Amniotic stem cell (primary cell): Measurements from ENCODE around the gene SPINT3.
"Not testable (repeated sequence)": the region's sequence is repeated elsewhere in the genome, so short reads cannot be mapped to it uniquely, and the experiment has no call there.

Source experiments
- DNase-seq: peaks from one replicate; lab custom pipeline; 2025; lab: John Stamatoyannopoulos, UW

The SPINT3 gene

GRCh38 chr20:45502561-45502960 lies 12.9 kb downstream of the SPINT3 start:
- no peak for DNase-seq

GRCh38 chr20:45501600-45501999 lies 13.8 kb downstream of the SPINT3 start:
- no peak for DNase-seq

- DNase-seq: no peak
These were observed 15.4 kb downstream of the SPINT3 start for GRCh38 chr20:45500022-45500421.

GRCh38 chr20:45497971-45498494 lies 17.4 kb downstream of the SPINT3 start:
- DNase-seq: no peak

DNA sequence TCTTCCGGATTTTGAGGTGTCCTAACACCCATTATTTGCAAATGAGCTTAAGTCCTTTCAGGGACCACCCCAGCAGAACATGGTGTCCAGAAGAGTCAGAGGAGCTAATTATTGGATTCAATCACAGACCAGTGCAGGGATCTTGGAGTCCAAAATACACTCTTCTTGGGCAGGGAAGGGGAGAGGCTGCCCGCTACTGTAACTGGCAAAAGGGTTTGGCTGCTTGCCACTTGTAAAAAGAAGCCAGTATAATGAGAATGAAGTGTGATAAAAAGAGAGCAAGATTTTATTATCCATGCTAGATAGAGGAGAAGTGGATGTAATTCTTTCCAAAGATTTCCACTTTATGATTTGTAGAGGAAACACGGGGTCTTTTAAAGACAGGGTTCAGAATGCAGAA lies 19.3 kb downstream of the SPINT3 start:
- no peak for DNase-seq

DNA sequence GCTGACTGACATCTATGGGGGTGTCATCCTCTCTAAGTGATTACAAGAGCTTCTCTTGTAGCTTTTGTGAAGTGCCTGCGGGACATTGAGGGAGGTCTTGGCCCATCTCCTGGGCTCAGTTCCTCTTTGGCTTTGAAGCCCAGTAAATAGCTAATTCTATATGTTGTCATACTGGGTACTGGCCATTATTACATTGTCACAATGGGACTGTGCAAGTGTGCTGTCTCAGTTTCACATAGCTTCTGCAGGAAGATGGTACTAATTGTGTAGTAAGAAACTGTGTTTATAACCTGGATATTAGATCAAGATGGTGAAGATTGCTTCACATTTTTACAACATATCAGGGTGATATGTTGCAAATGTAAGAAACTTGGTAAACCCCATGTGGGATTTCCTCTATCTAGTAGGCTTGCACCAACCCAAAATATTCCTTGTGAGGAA lies 19.9 kb downstream of the SPINT3 start:
- no peak for DNase-seq

DNA sequence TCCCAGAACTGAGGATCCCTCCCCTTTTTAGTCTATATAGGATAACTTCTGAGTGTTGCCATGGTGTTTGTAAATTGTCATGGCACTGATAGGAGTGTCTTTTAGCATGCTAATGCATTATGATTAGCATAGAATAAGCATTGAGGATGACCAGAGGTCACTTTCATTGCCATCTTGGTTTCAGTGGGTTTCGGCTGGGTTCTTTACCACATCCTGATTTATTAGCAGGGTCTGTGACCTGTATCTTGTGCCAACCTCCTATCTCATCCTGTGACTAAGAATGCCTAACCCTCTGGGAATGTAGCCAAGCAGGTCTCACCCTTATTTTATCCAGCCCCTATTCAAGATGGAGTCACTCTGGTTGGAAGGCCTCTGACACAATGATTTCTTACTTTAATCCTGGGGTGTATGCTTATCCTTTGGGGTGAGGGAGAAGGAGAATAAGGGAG lies 26.3 kb downstream of the SPINT3 start:
- no peak for DNase-seq

DNA sequence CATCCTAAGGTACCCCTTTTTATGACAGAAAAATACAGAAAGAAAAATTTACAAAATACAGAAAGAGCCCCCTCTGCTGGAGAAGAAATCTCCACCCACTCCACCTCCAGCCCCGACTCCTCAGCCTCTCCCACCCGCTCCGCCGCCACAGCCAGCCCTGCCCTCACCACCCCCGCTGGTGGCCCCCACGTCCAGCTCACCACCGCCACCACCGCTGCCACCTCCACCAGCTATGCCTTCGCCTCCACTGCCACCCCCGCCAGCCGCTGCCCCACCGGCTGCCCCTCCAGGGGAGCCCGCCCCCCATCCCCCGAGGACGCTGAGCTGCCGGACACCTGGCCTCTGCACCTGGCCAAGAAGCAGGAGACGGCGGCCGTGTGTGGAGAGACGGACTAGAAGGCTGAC lies 28.2 kb downstream of the SPINT3 start:
- DNase-seq: no peak

- DNase-seq: no peak
These were observed 30.0 kb downstream of the SPINT3 start for GRCh38 chr20:45485388-45485787.

GRCh38 chr20:45484676-45485075 lies 30.7 kb downstream of the SPINT3 start:
- DNase-seq: no peak

DNA sequence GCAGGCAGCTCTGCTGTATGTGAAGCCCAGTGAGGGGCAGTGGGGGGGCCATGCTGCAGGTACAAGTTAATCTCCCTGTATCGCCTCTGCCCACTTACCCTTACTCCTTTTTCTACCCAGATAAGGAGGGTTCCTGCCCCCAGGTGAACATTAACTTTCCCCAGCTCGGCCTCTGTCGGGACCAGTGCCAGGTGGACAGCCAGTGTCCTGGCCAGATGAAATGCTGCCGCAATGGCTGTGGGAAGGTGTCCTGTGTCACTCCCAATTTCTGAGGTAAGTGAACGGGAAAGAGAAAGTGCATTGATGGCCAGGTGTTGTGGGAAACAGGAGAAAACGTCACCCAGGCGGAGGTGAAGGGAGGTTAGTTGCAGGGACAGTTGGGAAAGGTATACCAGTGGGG lies 35.6 kb downstream of the SPINT3 start:
- DNase-seq: no peak

GRCh38 chr20:45477530-45478148 lies 37.8 kb downstream of the SPINT3 start:
- not testable (repeated sequence) for DNase-seq

GRCh38 chr20:45472286-45472685 lies 43.1 kb downstream of the SPINT3 start:
- not testable (repeated sequence) for DNase-seq

DNA sequence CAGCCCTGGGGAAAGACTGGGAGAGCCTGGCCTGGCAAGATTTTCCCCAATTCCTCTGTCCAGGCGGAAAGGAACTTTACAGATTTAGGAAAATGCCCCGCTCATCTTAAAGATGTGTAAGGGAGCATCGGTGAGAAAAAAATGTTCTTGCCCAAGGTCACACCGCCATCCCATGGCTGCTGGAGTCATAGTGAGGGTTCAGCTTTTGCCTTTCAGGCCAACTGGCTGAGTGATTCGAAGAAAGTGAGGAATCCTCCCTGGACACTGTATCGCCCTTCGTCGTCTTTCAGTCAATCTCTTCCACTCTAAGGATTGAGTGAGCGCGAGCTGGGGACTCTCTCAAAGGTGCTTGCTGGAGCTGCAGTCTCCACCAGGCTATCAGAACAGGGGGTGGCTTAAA lies 44.5 kb downstream of the SPINT3 start:
- DNase-seq: no peak

DNA sequence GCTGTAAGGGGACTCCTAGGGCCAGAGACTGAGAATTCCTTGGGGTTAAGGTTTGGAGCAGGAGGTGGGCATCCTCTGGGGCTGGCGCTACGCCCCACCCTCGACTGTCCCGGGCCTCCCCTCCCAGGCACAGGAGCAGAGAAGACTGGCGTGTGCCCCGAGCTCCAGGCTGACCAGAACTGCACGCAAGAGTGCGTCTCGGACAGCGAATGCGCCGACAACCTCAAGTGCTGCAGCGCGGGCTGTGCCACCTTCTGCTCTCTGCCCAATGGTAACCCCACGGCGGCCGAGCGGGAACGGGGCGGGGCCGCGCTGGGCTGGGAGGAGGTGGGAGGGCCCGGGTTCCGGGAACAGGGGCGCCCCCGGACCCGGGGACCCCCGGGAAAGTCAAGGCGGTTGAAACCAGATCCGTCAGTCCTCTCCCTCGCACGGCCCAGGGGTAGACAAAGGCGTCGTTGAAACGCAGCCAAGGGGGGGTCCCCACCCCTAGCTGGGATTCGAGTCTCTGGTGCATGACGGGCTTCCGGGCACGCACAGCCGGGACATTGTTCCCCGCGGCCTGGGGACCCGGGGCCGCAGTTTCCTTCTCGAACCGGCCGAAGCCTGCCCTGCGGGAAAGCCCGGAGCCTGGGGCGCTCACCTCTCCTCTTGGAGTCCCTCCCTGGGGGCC lies 45.0 kb downstream of the SPINT3 start:
- DNase-seq: no peak

GRCh38 chr20:45469336-45470261 lies 45.8 kb downstream of the SPINT3 start, which contains the start of gene WFDC2:
Gene WFDC2, plus strand, starts transcription at chr20:45469753. Its CDS starts 29 bp downstream, at chr20:45469782.
- DNase-seq: no peak

- DNase-seq: no peak
These were observed 47.6 kb downstream of the SPINT3 start for GRCh38 chr20:45467861-45468260.

- no peak for DNase-seq
These were observed 48.2 kb downstream of the SPINT3 start for GRCh38 chr20:45467172-45467571.

- no peak for DNase-seq
These were observed 49.7 kb downstream of the SPINT3 start for GRCh38 chr20:45465491-45466266.

DNA sequence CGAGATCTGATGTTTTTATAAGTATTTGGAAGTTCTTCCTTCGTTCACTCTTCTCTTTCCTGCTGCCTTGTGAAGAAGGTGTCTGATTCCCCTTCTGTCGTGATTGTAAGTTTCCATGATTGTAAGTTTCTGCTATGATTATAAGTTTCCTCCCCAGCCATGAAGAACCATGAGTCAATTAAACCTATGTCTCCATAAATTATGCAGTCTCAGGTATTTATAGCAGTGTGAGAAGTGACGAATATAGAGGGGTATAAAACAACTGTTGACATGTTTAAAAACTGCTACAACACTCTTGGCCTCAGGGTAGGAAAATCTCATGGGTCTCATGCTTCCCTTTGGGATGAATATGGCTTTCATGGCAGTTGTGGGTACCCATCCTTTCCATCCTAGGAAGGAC lies 51.7 kb downstream of the SPINT3 start:
- DNase-seq: no peak

GRCh38 chr20:45462711-45463509 lies 52.5 kb downstream of the SPINT3 start:
- DNase-seq: no peak
